SK-N-SH (cell line): Measurements from ENCODE around the gene FOXP1. TPM values are rescaled to one million over a fixed set of nuclear protein-coding genes. Genes with fewer than 3 reads are reported as not detected.

Experiments used
- CTCF ChIA-PET: fragments of 300-600, 350-600 bp; formaldehyde crosslinking; extraction: SDS; loops from one replicate; lab custom pipeline; 2021; lab: Yijun Ruan, JAX
- POLR2A ChIA-PET: fragments of 350-600 bp; sonication (Branson Sonifier 250); formaldehyde crosslinking; extraction: SDS; loops from one replicate; lab custom pipeline; 2020; ENCODE audit warnings: antibody characterized with exemption, inconsistent platforms; lab: Yijun Ruan, JAX
- DNase-seq: peaks from one replicate; pipeline ENCODE4 v3.0.0; 2012
- H2AFZ ChIP-seq: fragments of 200-600 bp; sonication (generic); 2 replicates; pipeline ENCODE4 v1.8.1; 2016; ENCODE audit warnings: antibody characterized with exemption, mild to moderate bottlenecking, low read depth
- H3F3A ChIP-seq: fragments of 200-600 bp; sonication (generic); replicated peaks from 2 replicates; pipeline ENCODE3; 2016; ENCODE audit warnings: antibody characterized with exemption, mild to moderate bottlenecking; ENCODE audit not compliant: insufficient read depth
- H3K27ac ChIP-seq, 2 experiments: fragments of 200-500 bp in 1 of 2; fragments of 200-600 bp in 1 of 2; sonication (Bioruptor generic) in 1 of 2; sonication (generic), shearing (Covaris generic) in 1 of 2; 2 replicates each; pipeline versions ENCODE4 v1.5.1 to v1.6.1; 2014 to 2016; ENCODE audit warnings: low read depth in 2 of 2, inconsistent platforms in 1 of 2, low read length in 1 of 2, mild to moderate bottlenecking in 1 of 2, mixed read lengths in 1 of 2
- H3K27me3 ChIP-seq: fragments of 200-600 bp; sonication (generic), shearing (Covaris generic); 2 replicates; pipeline ENCODE4 v1.6.1; 2016; ENCODE audit warnings: mixed run types; ENCODE audit not compliant: insufficient read depth
- H3K36me3 ChIP-seq, 2 experiments: fragments of 200-500 bp in 1 of 2; fragments of 200-600 bp in 1 of 2; sonication (Bioruptor generic) in 1 of 2; sonication (generic) in 1 of 2; replicated peaks in 1 of 2; 2 replicates each; pipeline versions ENCODE3 to v1.5.1; 2014 to 2016; ENCODE audit warnings: low read length in 1 of 2, mild to moderate bottlenecking in 1 of 2; ENCODE audit not compliant: insufficient read depth in 2 of 2, control insufficient read depth in 1 of 2
- H3K4me1 ChIP-seq, 2 experiments: fragments of 200-500 bp in 1 of 2; fragments of 200-600 bp in 1 of 2; sonication (Bioruptor generic) in 1 of 2; sonication (generic), shearing (Covaris generic) in 1 of 2; 2 replicates each; pipeline versions ENCODE4 v1.5.1 to v1.6.1; 2014 to 2016; ENCODE audit warnings: low read depth in 1 of 2, low read length in 1 of 2, mixed run types in 1 of 2; ENCODE audit not compliant: insufficient read depth in 2 of 2, control insufficient read depth in 1 of 2
- H3K4me2 ChIP-seq: fragments of 200-600 bp; sonication (generic), shearing (Covaris generic); 2 replicates; pipeline ENCODE4 v1.6.1; 2017; ENCODE audit warnings: mixed run types
- H3K4me3 ChIP-seq, 2 experiments: fragments of 200-500 bp in 1 of 2; fragments of 200-600 bp in 1 of 2; sonication (Bioruptor generic) in 1 of 2; sonication (generic), shearing (Covaris generic) in 1 of 2; 2 replicates each; pipeline versions ENCODE4 v1.5.1 to v1.8.1; 2014 to 2016; ENCODE audit warnings: low read depth in 2 of 2, inconsistent platforms in 1 of 2, low read length in 1 of 2, mild to moderate bottlenecking in 1 of 2, mixed read lengths in 1 of 2, moderate library complexity in 1 of 2
- H3K79me2 ChIP-seq: fragments of 200-600 bp; sonication (generic); 2 replicates; pipeline ENCODE4 v1.8.1; 2017; ENCODE audit warnings: mild to moderate bottlenecking; ENCODE audit not compliant: insufficient read depth
- H3K9ac ChIP-seq: fragments of 200-600 bp; sonication (generic); 2 replicates; pipeline ENCODE4 v1.6.1; 2017; ENCODE audit warnings: mixed run types
- H3K9me2 ChIP-seq: fragments of 200-600 bp; sonication (generic); 2 replicates; pipeline ENCODE4 v1.6.1; 2017; ENCODE audit warnings: mixed run types
- H3K9me3 ChIP-seq: fragments of 200-600 bp; sonication (generic); 2 replicates; pipeline ENCODE4 v1.6.1; 2017; ENCODE audit warnings: mixed run types, mild to moderate bottlenecking, moderate library complexity
- H4K20me1 ChIP-seq: fragments of 200-600 bp; sonication (generic); 2 replicates; pipeline ENCODE4 v1.6.1; 2017; ENCODE audit warnings: mild to moderate bottlenecking, mixed run types; ENCODE audit not compliant: insufficient read depth
- ELF1 ChIP-seq: IDR thresholded peaks from 2 replicates; pipeline ENCODE4 v1.4.0; 2012
- EP300 ChIP-seq, 2 experiments: IDR thresholded peaks; 2 replicates each; pipeline versions ENCODE4 v1.4.0 to v1.6.1; 2012; ENCODE audit warnings: borderline replicate concordance in 1 of 2, low read depth in 1 of 2, low read length in 1 of 2
- EZH2phosphoT487 ChIP-seq: fragments of 200-600 bp; sonication (generic); IDR thresholded peaks from 2 replicates; pipeline ENCODE4 v1.6.1; 2017; ENCODE audit warnings: low read depth, mixed run types, mild to moderate bottlenecking, antibody characterized with exemption, moderate library complexity, borderline replicate concordance
- FOXJ3 ChIP-seq: sonication (generic); formaldehyde crosslinking; IDR thresholded peaks from 2 replicates; pipeline ENCODE4 v1.5.1; 2020; ENCODE audit warnings: mild to moderate bottlenecking, missing genetic modification reagents
- GABPA ChIP-seq: IDR thresholded peaks from 2 replicates; pipeline ENCODE4 v1.4.0; 2012; ENCODE audit warnings: low read depth, mild to moderate bottlenecking
- GATA2 ChIP-seq: sonication (generic); formaldehyde crosslinking; IDR thresholded peaks from 2 replicates; pipeline ENCODE4 v1.5.0; 2020; ENCODE audit warnings: mild to moderate bottlenecking, missing genetic modification reagents
- MXI1 ChIP-seq: IDR thresholded peaks from 2 replicates; pipeline ENCODE4 v1.6.1; 2012; ENCODE audit warnings: mild to moderate bottlenecking, low read depth, low read length, improper control_type of control experiment
- NFIC ChIP-seq: IDR thresholded peaks from 2 replicates; pipeline ENCODE4 v1.4.0; 2012; ENCODE audit warnings: borderline replicate concordance
- POLR2AphosphoS5 ChIP-seq: IDR thresholded peaks from 2 replicates; pipeline ENCODE4 v1.6.1; 2012; ENCODE audit warnings: low read depth, low read length
- RAD21 ChIP-seq: IDR thresholded peaks from 2 replicates; pipeline ENCODE4 v1.6.1; 2012; ENCODE audit warnings: mild to moderate bottlenecking, low read length
- SIN3A ChIP-seq: IDR thresholded peaks from 2 replicates; pipeline ENCODE4 v1.6.1; 2012; ENCODE audit warnings: low read depth, mild to moderate bottlenecking, low read length, moderate library complexity, borderline replicate concordance
- TAF1 ChIP-seq: IDR thresholded peaks from 2 replicates; pipeline ENCODE4 v1.6.1; 2012; ENCODE audit warnings: low read depth, mild to moderate bottlenecking, low read length, moderate library complexity, borderline replicate concordance
- TCF12 ChIP-seq: IDR thresholded peaks from 2 replicates; pipeline ENCODE4 v1.4.0; 2012
- WGBS: methylation state at CpG from one replicate; pipeline ENCODE4 v1.1.6; 2017; ENCODE audit warnings: low lambda C conversion rate; 5-methylcytosine and 5-hydroxymethylcytosine counted together
- polyA plus RNA-seq, 3 experiments: library from polyadenylated mRNA; depleted of rRNA; stranded (reverse); fragments of >200 nt; gene quantifications; 2 replicates each; pipeline ENCODE4 v1.2.3, GENCODE V29; 2012
- TF ChIP-seq, protein P1 (sequence below): IDR thresholded peaks from 2 replicates; pipeline ENCODE4; 2012
- TF ChIP-seq, protein P2 (sequence below): IDR thresholded peaks from 2 replicates; pipeline ENCODE4 v1.4.0; 2012; ENCODE audit warnings: low read depth
- TF ChIP-seq, protein P3 (sequence below): IDR thresholded peaks from 2 replicates; pipeline ENCODE4 v1.6.1; 2012; ENCODE audit warnings: mild to moderate bottlenecking, low read depth, low read length, moderate library complexity
- TF ChIP-seq, protein P4 (sequence below): IDR thresholded peaks from 2 replicates; pipeline ENCODE4 v1.4.0; 2012; ENCODE audit warnings: low read depth, borderline replicate concordance
- TF ChIP-seq, protein P5 (sequence below): fragments of 150-350 bp; IDR thresholded peaks from 2 replicates; pipeline ENCODE4 v1.6.1; 2017; ENCODE audit warnings: antibody characterized with exemption, low read length, low read depth, borderline replicate concordance

Gene FOXP1
- polyA plus RNA-seq, 1 of the 3 experiments (the other 2 are of a cell fraction), result 8.8 TPM

DNA sequence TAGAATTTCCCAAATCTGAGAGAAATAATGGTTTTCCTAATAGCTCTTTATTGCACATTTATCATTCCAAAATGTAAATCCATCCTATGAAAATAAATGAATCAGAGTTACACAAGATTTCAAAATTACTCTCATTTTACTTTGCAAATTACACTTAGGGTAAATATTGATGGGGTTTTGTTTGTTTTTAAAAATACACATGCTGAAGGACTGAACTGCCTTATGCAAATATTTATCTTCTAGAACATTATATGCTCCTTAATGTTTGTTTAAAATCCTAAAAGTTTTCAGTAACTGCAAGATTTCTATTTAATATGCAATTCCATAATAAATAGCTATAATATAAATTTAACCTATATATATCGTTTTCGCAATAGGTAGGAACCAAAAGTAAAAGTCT lies 38.2 kb downstream of the FOXP1 start:
- CTCF ChIA-PET, result interaction anchor here (0.9 kb wide), 1 partner anchor 28 kb away, joined by 3 read pairs; no protein-coding TSS in a partner anchor
- TF ChIP-seq, protein P1, sequence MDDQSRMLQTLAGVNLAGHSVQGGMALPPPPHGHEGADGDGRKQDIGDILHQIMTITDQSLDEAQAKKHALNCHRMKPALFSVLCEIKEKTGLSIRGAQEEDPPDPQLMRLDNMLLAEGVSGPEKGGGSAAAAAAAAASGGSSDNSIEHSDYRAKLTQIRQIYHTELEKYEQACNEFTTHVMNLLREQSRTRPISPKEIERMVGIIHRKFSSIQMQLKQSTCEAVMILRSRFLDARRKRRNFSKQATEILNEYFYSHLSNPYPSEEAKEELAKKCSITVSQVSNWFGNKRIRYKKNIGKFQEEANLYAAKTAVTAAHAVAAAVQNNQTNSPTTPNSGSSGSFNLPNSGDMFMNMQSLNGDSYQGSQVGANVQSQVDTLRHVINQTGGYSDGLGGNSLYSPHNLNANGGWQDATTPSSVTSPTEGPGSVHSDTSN, result no peak
- TF ChIP-seq SIN3A, result no peak
- TF ChIP-seq, protein P2, sequence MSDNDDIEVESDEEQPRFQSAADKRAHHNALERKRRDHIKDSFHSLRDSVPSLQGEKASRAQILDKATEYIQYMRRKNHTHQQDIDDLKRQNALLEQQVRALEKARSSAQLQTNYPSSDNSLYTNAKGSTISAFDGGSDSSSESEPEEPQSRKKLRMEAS, result no peak
- no peak for TF ChIP-seq RAD21
- no peak for TF ChIP-seq FOXJ3 (CRISPR knock-in tag)
- no peak for TF ChIP-seq POLR2AphosphoS5
- no peak for TF ChIP-seq EZH2phosphoT487
- TF ChIP-seq GATA2 (CRISPR knock-in tag), result no peak
- no peak for TF ChIP-seq TAF1
- no peak for TF ChIP-seq EP300 (IDR thresholded peaks at IDR 0.05; ENCODE audit: borderline replicate concordance in 1 of 2, low read depth in 1 of 2, low read length in 1 of 2)
- TF ChIP-seq NFIC, result no peak
- TF ChIP-seq ELF1, result no peak
- TF ChIP-seq, protein P3, sequence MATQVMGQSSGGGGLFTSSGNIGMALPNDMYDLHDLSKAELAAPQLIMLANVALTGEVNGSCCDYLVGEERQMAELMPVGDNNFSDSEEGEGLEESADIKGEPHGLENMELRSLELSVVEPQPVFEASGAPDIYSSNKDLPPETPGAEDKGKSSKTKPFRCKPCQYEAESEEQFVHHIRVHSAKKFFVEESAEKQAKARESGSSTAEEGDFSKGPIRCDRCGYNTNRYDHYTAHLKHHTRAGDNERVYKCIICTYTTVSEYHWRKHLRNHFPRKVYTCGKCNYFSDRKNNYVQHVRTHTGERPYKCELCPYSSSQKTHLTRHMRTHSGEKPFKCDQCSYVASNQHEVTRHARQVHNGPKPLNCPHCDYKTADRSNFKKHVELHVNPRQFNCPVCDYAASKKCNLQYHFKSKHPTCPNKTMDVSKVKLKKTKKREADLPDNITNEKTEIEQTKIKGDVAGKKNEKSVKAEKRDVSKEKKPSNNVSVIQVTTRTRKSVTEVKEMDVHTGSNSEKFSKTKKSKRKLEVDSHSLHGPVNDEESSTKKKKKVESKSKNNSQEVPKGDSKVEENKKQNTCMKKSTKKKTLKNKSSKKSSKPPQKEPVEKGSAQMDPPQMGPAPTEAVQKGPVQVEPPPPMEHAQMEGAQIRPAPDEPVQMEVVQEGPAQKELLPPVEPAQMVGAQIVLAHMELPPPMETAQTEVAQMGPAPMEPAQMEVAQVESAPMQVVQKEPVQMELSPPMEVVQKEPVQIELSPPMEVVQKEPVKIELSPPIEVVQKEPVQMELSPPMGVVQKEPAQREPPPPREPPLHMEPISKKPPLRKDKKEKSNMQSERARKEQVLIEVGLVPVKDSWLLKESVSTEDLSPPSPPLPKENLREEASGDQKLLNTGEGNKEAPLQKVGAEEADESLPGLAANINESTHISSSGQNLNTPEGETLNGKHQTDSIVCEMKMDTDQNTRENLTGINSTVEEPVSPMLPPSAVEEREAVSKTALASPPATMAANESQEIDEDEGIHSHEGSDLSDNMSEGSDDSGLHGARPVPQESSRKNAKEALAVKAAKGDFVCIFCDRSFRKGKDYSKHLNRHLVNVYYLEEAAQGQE, result no peak
- TF ChIP-seq, protein P4, sequence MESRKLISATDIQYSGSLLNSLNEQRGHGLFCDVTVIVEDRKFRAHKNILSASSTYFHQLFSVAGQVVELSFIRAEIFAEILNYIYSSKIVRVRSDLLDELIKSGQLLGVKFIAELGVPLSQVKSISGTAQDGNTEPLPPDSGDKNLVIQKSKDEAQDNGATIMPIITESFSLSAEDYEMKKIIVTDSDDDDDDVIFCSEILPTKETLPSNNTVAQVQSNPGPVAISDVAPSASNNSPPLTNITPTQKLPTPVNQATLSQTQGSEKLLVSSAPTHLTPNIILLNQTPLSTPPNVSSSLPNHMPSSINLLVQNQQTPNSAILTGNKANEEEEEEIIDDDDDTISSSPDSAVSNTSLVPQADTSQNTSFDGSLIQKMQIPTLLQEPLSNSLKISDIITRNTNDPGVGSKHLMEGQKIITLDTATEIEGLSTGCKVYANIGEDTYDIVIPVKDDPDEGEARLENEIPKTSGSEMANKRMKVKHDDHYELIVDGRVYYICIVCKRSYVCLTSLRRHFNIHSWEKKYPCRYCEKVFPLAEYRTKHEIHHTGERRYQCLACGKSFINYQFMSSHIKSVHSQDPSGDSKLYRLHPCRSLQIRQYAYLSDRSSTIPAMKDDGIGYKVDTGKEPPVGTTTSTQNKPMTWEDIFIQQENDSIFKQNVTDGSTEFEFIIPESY, result no peak
- no peak for TF ChIP-seq MXI1
- no peak for TF ChIP-seq TCF12
- no peak for TF ChIP-seq GABPA
- TF ChIP-seq, protein P5, sequence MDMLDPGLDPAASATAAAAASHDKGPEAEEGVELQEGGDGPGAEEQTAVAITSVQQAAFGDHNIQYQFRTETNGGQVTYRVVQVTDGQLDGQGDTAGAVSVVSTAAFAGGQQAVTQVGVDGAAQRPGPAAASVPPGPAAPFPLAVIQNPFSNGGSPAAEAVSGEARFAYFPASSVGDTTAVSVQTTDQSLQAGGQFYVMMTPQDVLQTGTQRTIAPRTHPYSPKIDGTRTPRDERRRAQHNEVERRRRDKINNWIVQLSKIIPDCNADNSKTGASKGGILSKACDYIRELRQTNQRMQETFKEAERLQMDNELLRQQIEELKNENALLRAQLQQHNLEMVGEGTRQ, result no peak
- no peaks in the 10 kb centered on the region for H3K27me3 ChIP-seq
- H3K9ac ChIP-seq, result no peak overlapping the region
- no peaks in the 10 kb centered on the region for H3K9me2 ChIP-seq
- no peaks in the 10 kb centered on the region for H3K9me3 ChIP-seq
- H3K4me2 ChIP-seq, result no peak overlapping the region
- H3F3A ChIP-seq, result peaks cover 31% of the 10 kb centered on the region
- no peak overlapping the region for H2AFZ ChIP-seq
- peaks cover 0 to 10% of the 10 kb centered on the region in 2 experiments for H3K36me3 ChIP-seq
- no peak overlapping the region for H3K27ac ChIP-seq
- no peak overlapping the region for H3K4me3 ChIP-seq
- H4K20me1 ChIP-seq, result no peaks in the 10 kb centered on the region
- no peak for DNase-seq
- POLR2A ChIA-PET, result no interaction called here
- H3K79me2 ChIP-seq, result peaks cover 96% of the 10 kb centered on the region
- peaks cover 30 to 36% of the 10 kb centered on the region in 2 experiments for H3K4me1 ChIP-seq
- 93% methylated on average over 2 of the region's 2 CpGs for WGBS
